ENCODE measurements around the gene ITGAV.
"Not testable (repeated sequence)": the region's sequence is repeated elsewhere in the genome, so short reads cannot be mapped to it uniquely, and the experiment has no call there.

ITGAV gene
- long read RNA-seq, donor 1, full-length matches to known transcripts: 7 of 12 reads
- long read RNA-seq, donor 1, partial matches to known transcripts: 5 of 12 reads
- long read RNA-seq, donor 1, other reads (novel, unspliced or antisense): 0 of 12 reads
- long read RNA-seq, donor 2, full-length matches to known transcripts: 3 of 3 reads
- long read RNA-seq, donor 2, partial matches to known transcripts: 0 of 3 reads
- long read RNA-seq, donor 2, other reads (novel, unspliced or antisense): 0 of 3 reads
- long read RNA-seq, donor 3, full-length matches to known transcripts: 1 of 7 reads
- long read RNA-seq, donor 3, partial matches to known transcripts: 6 of 7 reads
- long read RNA-seq, donor 3, other reads (novel, unspliced or antisense): 0 of 7 reads
- long read RNA-seq, donor 4, full-length matches to known transcripts: 3 of 3 reads
- long read RNA-seq, donor 4, partial matches to known transcripts: 0 of 3 reads
- long read RNA-seq, donor 4, other reads (novel, unspliced or antisense): 0 of 3 reads
- long read RNA-seq, donor 5, full-length matches to known transcripts: 1 of 1 reads
- long read RNA-seq, donor 5, partial matches to known transcripts: 0 of 1 reads
- long read RNA-seq, donor 5, other reads (novel, unspliced or antisense): 0 of 1 reads
- long read RNA-seq, donor 6, full-length matches to known transcripts: 4 of 16 reads
- long read RNA-seq, donor 6, partial matches to known transcripts: 12 of 16 reads
- long read RNA-seq, donor 6, other reads (novel, unspliced or antisense): 0 of 16 reads
- long read RNA-seq, donor 7, full-length matches to known transcripts: 11 of 43 reads
- long read RNA-seq, donor 7, partial matches to known transcripts: 32 of 43 reads
- long read RNA-seq, donor 7, other reads (novel, unspliced or antisense): 0 of 43 reads
- long read RNA-seq, donor 8, full-length matches to known transcripts: 7 of 7 reads
- long read RNA-seq, donor 8, partial matches to known transcripts: 0 of 7 reads
- long read RNA-seq, donor 8, other reads (novel, unspliced or antisense): 0 of 7 reads

DNA sequence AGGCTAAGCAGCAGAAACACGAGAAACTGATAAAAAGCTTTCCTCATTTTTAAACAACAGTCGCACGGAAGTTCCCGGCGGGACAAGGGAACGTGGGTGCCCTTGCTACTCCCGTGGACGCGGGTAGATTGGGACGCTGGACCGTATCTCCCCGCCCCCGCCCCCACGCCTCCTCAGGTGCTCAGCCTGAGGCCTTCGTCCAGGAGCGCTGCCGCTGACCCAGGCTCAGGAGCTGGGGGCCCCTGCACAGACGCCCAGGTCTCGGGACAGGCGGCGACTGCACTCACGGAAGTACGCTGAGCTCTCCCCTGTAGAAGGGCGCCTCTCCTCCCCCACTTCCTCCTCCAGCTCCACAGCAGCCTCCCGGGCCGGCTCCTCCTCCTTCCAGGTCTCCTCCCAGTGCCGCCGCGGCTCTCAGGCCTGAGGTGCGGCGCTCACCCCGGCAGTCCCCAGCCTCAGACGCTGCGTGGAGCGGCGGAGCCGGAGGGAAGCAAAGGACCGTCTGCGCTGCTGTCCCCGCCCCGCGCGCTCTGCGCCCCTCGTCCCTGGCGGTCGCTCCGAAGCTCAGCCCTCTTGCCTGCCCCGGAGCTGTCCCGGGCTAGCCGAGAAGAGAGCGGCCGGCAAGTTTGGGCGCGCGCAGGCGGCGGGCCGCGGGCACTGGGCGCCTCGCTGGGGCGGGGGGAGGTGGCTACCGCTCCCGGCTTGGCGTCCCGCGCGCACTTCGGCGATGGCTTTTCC is at the start of gene ITGAV:
Gene ITGAV, plus strand, starts transcription at position 445 of the 738 bp plus-strand sequence. Its CDS starts 283 bp downstream, at position 728.
- peak; percentile 98 for DNase-seq

DNA sequence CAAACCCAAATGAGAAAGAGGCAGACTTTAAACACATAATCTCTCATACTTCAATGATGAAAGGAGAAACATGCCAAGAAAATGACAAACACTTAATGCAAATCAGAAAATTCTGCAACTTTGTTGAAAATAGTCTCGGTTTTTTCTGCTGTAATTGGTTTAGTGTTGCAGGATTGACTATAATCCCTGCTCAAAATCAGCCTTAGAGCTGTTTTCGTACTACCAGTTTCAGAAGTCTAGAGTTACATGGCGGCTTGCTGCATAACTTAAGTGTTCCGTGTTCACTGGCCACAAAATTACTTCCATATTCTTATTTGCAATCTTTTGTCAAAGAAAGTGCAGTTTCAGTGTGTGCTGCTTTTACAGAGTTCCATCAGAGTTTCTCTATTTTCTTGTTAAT is 48.9 kb upstream of the ITGAV start:
- no peak for DNase-seq

DNA sequence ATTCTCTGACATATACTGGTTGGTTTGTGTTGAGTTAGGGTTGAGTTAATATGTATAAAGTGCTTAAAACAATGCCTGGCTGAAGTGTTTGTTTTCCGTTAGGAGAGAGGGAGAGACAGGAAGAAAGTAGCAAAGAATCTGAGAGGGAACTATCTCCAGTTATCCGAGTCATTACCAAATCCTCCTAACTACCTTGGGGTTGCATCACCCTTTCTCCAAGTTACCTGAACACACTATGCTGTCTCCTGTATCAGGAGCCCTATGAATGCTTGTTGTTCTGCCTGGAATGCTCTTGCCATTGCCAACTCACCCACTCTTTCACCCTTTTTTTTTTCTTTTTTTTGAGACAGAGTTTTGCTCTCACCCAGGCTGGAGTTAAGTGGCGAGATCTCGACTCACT is 47.9 kb upstream of the ITGAV start:
- DNase-seq: no peak

DNA sequence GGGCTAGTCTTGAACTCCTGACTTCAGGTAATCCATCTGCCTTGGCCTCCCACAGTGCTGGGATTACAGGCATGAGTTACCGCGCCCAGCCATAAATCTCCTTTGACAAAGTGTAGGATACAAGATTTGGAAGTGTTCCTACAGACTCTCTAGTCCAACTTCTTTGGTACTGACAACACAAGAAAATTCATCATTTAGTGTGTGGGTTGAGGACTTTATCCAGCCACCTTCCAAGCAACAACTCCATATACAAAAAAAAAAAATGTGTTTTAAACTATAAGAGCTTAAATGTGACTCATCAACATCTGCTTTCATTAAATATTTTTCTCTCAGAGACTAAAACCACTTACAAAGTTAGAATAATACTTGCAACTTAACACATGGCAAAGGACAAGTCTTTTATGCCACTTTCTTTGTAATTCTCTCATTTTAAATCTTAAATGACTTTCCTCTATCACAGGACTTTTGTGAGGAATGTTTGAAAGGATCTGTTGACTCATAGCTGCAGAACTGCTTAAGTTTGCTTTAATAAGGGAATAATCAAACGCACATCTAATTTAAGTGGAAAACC is 46.2 kb upstream of the ITGAV start:
- no peak for DNase-seq

DNA sequence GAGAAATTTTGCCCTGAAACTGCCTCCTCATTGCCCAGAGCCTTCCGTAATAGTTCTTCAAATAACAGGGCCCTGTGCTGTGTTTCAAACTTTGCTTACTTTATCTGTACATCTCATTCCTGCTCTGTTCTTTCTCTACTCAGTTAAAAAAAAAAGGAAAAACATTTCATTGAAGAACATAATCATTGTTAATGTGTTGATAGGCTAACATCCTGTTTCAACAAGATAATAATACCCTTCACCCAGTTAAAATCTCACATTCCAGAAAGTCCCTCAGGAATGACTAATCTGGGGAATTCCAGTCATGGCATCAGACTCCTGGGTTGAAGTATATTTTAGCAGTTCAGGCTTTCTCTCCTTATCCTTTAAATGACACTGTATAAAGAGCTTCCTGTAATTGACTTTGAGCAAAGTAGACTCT is 45.6 kb upstream of the ITGAV start:
- no peak for DNase-seq

DNA sequence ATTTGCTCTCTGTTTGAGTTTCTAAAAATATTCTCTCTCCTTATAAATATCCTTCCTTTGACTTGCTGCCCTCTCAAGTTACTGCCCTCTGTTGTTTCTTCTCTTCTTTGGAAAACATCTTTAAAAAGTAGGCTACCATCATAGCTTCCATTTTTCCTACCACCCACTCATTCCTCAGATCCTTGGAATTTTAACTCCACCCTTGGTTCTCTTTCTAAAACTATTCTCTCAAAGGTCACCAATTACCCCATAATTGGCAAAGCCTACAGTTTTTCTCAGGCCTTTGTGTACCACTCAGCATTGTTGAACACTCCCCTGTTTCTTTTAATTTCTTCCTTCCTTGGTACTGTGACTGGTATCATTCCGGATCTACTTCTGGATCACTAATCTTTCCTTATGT is 43.0 kb upstream of the ITGAV start:
- no peak for DNase-seq

DNA sequence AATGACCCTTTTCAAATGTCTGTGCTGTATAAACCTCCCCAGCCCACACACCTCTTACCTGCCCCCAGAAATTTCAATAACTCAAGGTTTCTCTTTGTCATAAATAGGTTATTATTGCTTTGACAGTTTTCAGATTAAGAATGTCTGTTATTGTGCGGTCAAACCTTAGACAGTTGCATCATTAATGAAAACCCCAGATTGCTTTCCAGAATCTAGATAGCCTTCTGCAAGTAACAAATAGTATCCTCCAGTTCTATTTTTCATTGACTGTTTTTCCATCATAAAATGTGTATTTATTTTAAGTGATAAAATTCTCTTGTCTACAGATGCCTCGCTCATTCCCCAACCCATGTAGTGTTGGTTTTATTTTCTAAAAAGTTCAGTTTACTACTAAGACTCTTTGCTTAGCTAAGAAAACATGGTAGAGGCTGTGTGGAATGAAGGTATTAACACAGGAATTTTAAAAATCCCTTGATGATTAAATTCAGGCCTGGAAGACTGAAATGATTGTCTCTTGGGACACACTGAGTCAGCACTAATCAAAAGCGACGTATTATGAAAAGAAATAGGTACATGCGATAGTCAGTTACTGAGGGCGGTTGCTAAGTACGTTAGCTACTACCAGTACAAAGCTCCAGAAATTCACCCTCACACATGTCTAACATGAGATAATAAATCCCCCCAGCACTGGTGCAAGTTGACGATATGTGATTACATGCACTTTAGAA is 38.4 kb upstream of the ITGAV start:
- DNase-seq: no peak

DNA sequence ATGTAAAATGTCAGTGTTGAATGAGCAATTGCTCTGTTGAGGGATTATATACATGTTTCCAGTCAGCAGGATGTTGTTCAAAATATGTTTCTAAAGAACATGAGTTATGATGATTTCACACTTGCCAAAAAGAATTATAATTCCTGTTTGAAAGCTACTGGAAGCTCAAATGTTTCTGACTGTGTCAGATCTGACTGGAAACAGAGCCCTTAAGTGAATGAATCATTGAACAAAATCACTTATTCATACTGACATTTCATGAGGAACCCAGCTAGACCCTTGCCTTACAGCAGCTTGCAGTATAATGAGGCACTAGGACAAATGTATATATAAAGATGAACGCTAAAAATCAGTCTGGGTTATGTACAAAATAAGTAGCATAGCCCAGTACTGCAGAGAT is 35.4 kb upstream of the ITGAV start:
- no peak for DNase-seq

DNA sequence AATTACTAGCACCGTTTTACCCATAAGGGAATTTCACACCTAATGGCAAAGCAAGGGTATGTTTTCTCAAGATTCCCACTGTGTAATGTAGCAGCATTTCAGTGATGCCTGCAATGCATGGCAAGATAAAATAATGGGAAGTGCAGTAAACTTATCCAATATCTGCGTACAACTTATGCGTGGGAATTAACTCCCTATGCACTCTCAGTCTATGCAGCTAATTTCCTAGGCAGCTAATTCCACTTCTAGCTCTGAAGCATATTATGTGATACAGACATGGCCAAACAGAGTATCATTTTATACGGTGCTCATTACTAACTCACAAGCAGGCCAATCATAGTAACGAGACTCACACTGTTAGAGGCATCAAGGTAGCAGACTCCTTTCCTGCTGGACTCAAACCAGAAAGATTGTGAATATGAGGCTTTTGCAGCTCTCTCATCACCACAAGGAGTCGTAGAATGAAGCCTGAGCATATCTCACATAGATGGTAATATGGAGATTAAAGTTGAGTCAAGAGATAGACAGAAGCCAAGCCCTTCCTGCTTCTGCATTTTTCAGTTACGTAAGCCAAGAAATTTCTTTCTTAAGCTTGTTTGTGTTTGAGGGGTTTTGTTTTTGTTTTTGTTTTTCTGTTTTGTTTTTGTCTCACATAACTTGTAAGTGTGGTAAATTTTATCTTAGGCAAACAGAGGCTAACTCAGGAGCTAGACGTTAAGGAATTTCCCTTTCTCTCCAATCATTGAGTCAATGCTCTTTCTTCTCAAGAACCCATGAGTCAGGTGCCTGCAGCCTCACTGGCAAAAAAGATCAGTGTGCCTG is 34.8 kb upstream of the ITGAV start:
- DNase-seq: no peak

DNA sequence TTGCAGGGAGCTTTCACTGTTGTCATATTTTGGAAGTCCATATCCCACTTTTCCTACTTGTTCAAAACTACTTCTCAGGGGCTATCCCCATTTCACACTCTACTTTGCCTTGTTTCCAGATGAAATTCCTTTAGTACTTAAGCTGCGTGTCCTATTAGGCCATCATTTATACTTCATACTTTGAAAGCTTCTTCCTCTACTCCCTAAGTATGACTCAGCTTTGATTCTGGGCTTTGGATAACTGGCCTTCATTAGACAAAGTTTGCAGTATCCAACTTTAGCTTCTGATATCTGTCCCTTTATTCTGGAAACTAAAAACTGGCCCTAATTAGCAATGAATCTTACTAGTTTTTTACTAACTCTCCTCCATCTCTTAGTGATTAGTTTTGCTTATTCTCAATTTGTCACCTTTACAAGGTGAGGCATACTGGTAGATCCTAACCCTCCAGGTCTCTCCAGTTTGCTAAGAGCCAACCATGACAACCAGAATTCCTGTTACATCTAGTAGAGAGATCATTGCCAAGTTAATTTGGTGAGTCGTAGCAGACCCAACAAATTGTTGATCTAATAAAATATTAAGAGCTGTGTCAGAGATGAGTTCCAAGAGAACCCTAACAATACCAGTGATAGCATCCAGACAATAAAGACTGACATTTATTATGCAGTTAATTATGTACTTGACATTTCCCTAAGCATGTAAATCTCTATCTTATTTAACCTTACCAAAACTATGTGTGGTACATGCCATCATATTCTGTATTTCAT is 31.2 kb upstream of the ITGAV start:
- no peak for DNase-seq

DNA sequence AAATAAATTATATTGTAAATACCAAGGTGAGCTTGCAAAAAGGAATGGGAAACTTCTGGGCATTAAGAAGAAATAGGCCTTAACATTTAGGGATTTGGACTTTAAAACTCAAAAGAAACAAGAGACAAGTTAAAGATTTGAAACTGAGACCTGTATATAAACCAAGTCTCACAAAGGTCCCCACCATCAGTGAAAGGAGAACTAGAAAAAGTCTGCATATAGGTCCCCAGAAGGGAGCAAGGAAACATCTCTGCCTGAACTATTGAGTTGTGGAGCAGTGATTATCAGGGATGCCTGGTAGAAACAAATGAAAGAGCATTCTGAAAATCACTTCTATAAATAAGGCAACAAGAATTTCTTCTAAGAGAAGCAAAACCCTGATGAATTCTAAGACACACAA is 30.5 kb upstream of the ITGAV start:
- DNase-seq: no peak

DNA sequence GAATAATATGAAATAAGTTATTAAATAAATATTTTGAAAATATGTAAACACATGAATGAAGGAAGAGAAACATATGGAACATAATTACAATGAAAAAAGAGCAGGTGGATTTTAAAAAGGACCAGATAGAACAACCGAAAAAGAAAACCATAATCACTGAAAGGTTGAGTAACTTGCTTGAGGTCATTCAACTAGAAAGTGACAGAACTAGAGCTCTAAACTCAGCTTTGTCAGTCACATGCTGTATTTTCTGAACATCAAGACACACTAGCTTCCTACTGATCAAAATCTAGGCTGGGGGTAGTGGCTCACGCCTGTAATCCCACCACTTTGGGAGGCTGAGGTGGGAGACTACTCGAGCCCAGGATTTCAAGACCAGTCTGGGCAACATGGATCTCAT is 30.0 kb upstream of the ITGAV start:
- no peak for DNase-seq

DNA sequence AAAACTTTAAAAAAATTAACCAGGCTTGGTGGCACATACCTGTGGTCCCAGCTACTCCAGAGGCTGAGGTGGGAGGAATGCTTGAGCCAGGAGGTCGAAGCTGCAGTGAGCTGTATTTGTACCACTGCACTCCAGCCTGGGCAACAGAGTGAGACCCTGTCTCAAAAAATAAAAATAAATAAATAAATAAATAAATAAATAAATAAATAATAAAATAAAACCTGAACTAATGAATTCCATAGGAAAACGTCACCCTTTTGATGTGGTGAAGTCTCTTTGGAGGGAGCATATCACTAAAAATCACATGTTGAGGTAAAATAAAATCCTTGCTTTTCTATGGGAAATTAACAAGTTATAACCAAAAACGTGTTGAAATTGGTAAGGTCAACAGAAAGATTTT is 29.6 kb upstream of the ITGAV start:
- DNase-seq: no peak

DNA sequence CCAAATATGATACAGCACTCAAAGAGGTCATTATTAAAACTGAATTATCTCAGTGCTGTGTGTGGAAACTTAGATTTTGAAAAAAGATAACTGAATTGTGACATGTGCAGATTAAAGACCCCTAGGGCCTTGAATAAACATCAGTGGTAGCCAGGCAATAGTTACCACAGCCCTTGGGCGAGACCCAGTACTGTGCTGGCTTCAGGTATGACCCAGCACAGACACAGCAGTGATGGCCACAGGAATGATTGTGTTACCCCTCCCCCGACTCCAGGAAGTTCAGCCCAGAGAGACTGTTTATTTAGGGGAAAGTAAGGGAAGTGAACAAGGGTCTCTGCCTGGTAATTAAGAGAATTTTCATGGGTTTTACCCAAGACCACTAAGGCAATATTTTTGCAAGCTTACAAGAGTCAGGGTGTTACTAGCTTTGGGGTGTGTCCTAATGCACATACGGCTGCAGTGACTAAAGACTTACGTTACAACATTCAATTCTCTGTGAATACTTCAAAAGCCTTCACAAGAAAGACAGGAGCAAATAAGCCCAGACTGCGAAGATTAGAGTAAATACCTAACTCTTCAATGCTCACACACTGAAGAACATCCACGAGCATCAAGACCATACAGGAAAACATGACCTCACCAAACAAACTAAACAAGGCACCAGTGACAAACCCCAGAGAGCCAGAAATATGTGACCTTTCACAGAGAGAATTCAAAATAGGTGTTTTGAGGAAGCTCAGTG is 28.2 kb upstream of the ITGAV start:
- DNase-seq: no peak

DNA sequence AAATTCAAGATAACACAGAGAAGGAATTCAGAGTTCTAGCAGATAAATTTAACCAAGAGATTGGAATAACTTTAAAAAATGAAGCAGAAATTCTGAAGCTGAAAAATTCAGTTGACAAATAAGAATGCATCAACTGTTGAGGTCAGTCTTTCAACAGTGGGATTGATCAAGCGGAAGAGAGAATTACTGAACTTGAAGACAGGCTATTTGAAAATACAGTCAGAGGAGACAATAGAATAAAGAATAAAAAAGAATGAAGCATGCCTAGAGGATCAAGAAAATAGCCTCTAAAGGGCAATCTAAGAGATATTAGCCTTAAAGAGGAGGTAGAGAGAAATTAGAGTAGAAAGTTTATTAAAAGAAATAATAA is 27.7 kb upstream of the ITGAV start:
- DNase-seq: no peak

DNA sequence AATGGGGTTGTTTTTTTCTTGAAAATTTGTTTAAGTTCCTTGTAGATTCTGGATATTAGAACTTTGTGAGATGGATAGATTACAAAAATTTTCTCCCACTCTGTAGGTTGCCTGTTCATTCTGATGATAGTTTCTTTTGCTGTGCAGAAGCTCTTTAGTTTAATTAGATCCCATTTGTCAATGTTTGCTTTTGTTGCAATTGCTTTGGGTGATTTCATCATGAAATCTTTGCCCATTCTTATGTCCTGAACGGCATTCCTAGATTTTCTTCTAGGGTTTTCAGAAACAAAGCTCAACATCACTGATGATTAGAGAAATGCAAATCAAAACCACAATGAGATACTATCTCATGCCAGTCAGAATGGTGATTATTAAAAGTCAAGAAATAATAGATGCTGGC is 21.3 kb upstream of the ITGAV start:
- DNase-seq: not testable (repeated sequence)

DNA sequence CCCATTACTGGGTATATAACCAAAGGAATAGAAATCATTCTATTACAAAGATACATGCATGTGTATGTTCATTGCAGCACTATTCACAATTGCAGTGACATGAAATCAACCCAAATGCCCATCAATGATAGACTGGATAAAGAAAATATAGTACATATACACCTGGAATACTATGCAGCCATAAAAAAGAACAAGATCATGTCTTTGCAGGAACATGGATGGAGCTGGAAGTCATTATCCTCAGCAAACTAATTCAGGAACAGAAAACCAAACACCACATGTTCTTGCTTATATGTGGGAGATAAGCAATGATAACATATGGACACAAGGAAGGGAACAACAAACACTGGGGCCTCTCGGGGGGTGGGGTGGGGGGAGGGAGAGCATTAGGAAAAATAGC is 20.7 kb upstream of the ITGAV start:
- not testable (repeated sequence) for DNase-seq

DNA sequence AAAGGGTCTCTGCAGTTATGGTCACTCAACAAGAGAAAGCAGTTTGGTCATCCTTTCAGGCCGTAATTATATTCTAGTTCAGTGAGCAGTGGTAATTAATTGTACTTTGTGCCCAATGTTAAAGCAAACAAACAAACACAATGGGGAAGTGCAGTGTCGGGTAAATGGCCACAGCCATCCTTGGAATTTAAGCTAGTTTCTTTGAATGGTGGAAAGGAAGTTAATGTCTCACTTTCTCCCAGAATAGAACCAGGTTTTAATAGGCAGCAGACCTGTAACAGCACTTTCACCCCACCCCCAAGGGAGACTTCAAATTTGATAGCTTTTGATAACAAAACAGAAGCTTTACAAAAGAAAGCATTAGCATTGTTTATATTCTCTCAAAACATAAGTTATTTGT is 20.0 kb upstream of the ITGAV start:
- no peak for DNase-seq

DNA sequence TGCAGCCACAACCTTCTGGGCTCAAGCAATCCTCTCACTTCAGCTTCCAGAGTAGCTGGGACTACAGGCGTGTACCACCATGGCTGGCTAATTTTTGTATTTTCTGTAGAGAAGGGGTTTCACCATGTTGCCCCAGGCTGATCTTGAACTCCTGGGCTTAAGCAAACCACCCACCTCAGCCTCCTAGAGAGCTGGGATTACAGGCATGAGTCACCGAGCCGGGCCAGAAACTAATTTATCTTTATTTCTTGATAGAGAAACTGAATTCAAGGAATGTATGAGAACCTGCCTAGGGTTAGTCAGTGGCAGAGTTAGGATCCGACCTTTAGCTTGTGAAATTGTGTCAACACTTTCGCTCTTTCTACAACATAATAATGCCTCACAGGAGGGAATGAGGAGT is 19.3 kb upstream of the ITGAV start:
- DNase-seq: no peak
